ENCODE results near the gene SNX10. TPM values are rescaled to one million over a fixed set of nuclear protein-coding genes. Genes with fewer than 3 reads are reported as not detected.

The SNX10 gene
- total RNA-seq, 6 experiments from 2014 or later = not detected

GRCh38 chr7:26356929-26357798 lies 65.5 kb downstream of the SNX10 start:
- DNase-seq = no peak
- TF ChIP-seq, protein P1, sequence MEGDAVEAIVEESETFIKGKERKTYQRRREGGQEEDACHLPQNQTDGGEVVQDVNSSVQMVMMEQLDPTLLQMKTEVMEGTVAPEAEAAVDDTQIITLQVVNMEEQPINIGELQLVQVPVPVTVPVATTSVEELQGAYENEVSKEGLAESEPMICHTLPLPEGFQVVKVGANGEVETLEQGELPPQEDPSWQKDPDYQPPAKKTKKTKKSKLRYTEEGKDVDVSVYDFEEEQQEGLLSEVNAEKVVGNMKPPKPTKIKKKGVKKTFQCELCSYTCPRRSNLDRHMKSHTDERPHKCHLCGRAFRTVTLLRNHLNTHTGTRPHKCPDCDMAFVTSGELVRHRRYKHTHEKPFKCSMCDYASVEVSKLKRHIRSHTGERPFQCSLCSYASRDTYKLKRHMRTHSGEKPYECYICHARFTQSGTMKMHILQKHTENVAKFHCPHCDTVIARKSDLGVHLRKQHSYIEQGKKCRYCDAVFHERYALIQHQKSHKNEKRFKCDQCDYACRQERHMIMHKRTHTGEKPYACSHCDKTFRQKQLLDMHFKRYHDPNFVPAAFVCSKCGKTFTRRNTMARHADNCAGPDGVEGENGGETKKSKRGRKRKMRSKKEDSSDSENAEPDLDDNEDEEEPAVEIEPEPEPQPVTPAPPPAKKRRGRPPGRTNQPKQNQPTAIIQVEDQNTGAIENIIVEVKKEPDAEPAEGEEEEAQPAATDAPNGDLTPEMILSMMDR (IDR thresholded peaks at IDR 0.05) = no peak
- no peaks in the 10 kb centered on the region for H3K36me3 Mint-ChIP-seq (ENCODE audit: low read depth)
- no peak overlapping the region for H3K4me3 Mint-ChIP-seq
- no peak overlapping the region for H3K27ac Mint-ChIP-seq
- H3K9me3 Mint-ChIP-seq = no peaks in the 10 kb centered on the region
- H3K4me1 Mint-ChIP-seq (ENCODE audit: low read depth) = no peaks in the 10 kb centered on the region
- peaks cover 3% of the 10 kb centered on the region for H3K27me3 Mint-ChIP-seq (ENCODE audit: insufficient read depth)

DNA sequence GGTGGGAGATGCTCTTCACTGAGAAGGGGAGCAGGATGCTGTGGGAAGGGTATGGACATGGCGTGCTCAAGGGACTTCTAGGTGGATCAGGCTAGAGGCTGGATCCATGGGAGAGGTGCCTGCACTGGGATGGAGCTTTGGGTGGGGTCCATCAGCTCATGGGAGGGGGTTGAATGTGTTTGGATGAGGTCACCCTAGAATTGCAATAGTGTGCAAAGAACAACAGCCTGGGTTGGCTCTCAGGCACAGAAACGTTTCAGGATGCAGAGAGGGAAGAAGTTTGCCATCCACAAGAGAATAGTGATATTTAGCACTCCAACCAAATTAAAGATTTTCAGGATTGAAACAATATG lies 66.1 kb downstream of the SNX10 start:
- Mint-ChIP-seq H3K36me3 (ENCODE audit: low read depth) (no peaks in the 10 kb centered on the region), H3K4me1 (ENCODE audit: low read depth) (no peaks in the 10 kb centered on the region), H3K27ac (no peak overlapping the region), H3K27me3 (ENCODE audit: insufficient read depth) (peaks cover 3% of the 10 kb centered on the region), H3K4me3 (no peak overlapping the region), H3K9me3 (no peaks in the 10 kb centered on the region)
- no peak for DNase-seq
- TF ChIP-seq, protein P1 (IDR thresholded peaks at IDR 0.05) = no peak

DNA sequence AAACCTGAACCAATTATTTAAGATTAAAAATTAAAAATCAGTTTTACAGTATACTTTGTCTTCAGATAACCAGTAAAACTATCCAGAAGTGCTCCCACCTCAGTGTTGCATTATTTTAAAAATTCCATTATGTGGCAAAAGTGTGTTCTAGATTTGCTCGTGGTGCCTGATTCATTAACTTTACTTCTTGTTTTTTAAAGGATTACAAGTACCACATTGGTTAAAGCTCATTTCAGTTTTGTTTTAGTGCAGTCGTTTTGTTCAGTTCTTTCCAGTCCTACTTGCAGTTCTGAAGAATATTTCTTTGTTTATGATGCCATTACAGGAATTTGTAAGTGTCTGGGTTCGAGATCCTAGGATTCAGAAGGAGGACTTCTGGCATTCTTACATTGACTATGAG lies 69.0 kb downstream of the SNX10 start:
- Mint-ChIP-seq H3K27ac (no peak overlapping the region), H3K27me3 (ENCODE audit: insufficient read depth) (no peaks in the 10 kb centered on the region; the same call in none of the 2 replicates), H3K4me3 (no peak overlapping the region), H3K4me1 (ENCODE audit: low read depth) (no peaks in the 10 kb centered on the region), H3K36me3 (ENCODE audit: low read depth) (no peaks in the 10 kb centered on the region), H3K9me3 (no peaks in the 10 kb centered on the region)
- no peak for DNase-seq
- TF ChIP-seq, protein P1 (IDR thresholded peaks at IDR 0.05) = no peak

DNA sequence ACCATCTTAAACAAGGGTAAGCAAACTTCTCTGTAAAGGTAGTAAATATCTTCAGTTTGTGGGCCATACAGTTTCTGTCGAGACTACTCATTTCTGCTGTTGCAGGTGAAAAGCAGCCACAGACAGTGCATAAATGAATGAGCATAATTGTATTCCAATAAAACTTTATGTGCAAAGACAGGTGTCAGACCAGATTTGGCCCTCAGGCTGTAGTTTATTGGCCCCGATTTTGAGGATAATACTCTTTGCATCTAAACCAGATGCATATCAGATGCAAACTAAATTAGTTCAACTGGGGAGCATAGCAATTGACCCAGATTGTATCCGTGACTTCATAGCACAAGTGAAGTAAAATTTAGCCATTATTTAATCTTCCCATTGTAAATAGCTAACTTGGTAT lies 70.0 kb downstream of the SNX10 start:
- H3K4me3 Mint-ChIP-seq = no peak overlapping the region
- no peaks in the 10 kb centered on the region for H3K36me3 Mint-ChIP-seq (ENCODE audit: low read depth)
- DNase-seq = no peak
- H3K27me3 Mint-ChIP-seq (ENCODE audit: insufficient read depth) = no peaks in the 10 kb centered on the region; the same call in 1 of the 2 replicates
- TF ChIP-seq, protein P1 (IDR thresholded peaks at IDR 0.05) = no peak
- no peaks in the 10 kb centered on the region for H3K9me3 Mint-ChIP-seq
- H3K27ac Mint-ChIP-seq = no peak overlapping the region
- H3K4me1 Mint-ChIP-seq (ENCODE audit: low read depth) = no peaks in the 10 kb centered on the region

DNA sequence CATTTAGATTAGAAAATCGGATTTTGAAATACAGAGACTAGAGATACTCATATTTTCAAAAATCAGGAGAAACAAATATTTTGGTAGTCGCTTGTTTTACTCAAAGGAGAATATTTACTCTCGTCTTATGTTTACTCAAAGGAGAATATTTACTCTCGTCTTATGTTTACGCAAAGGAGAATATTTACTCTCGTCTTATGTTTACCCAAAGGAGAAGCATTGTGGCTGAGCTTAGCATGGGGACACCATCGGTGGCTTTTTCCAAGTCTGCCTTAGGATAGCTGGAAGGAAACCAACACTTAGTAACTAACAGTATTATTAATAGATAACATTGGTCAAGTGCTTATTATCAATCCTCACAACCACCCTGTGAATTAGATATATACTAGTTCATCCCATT lies 71.8 kb downstream of the SNX10 start:
- H3K9me3 Mint-ChIP-seq = no peaks in the 10 kb centered on the region
- H3K27ac Mint-ChIP-seq = no peak overlapping the region
- H3K4me1 Mint-ChIP-seq (ENCODE audit: low read depth) = no peaks in the 10 kb centered on the region
- H3K36me3 Mint-ChIP-seq (ENCODE audit: low read depth) = no peaks in the 10 kb centered on the region
- H3K4me3 Mint-ChIP-seq = no peak overlapping the region
- H3K27me3 Mint-ChIP-seq (ENCODE audit: insufficient read depth) = peaks cover 2% of the 10 kb centered on the region
- TF ChIP-seq, protein P1 (IDR thresholded peaks at IDR 0.05) = no peak
- no peak for DNase-seq
